ENCODE measurements around the gene CSF1. TPM values are rescaled to one million over a fixed set of nuclear protein-coding genes. Genes with fewer than 3 reads are reported as not detected.

Gene CSF1
- total RNA-seq, 1 donor, result 53.9 TPM

GRCh38 chr1:109974191-109974590, 63.5 kb downstream of the CSF1 start:
- no peak overlapping the region for H3K27ac ChIP-seq (ENCODE audit: low read depth, low read length)
- no peak for TF ChIP-seq CTCF (IDR thresholded peaks at IDR 0.05; ENCODE audit: extremely low read depth, low read depth, low read length)
- H4K20me1 ChIP-seq (ENCODE audit: insufficient read depth, low read length), result no peaks in the 10 kb centered on the region
- no peak for DNase-seq (ENCODE audit: insufficient read length, low spot score, missing footprints)
- no peak overlapping the region for H3K4me2 ChIP-seq (ENCODE audit: insufficient read depth, low read length)
- no peak overlapping the region for H3K4me3 ChIP-seq (ENCODE audit: insufficient read depth, low read length)
- H2AFZ ChIP-seq (ENCODE audit: low read length), result no peak overlapping the region
- no peaks in the 10 kb centered on the region for H3K79me2 ChIP-seq (ENCODE audit: insufficient read depth, low read length)
- H3K9me3 ChIP-seq (ENCODE audit: low read depth, low read length), result no peaks in the 10 kb centered on the region
- H3K27me3 ChIP-seq (ENCODE audit: insufficient read depth, low read length), result no peaks in the 10 kb centered on the region
- H3K4me1 ChIP-seq (ENCODE audit: insufficient read depth, low read length), result peaks cover 20% of the 10 kb centered on the region
- H3K36me3 ChIP-seq (ENCODE audit: insufficient read depth, low read length), result no peaks in the 10 kb centered on the region

- no peaks in the 10 kb centered on the region for H3K27me3 ChIP-seq (ENCODE audit: insufficient read depth, low read length)
- no peaks in the 10 kb centered on the region for H3K79me2 ChIP-seq (ENCODE audit: insufficient read depth, low read length)
- H3K4me1 ChIP-seq (ENCODE audit: insufficient read depth, low read length), result peaks cover 29% of the 10 kb centered on the region
- no peaks in the 10 kb centered on the region for H3K9me3 ChIP-seq (ENCODE audit: low read depth, low read length)
- H2AFZ ChIP-seq (ENCODE audit: low read length), result no peak overlapping the region
- no peak overlapping the region for H3K4me3 ChIP-seq (ENCODE audit: insufficient read depth, low read length)
- no peaks in the 10 kb centered on the region for H3K36me3 ChIP-seq (ENCODE audit: insufficient read depth, low read length)
- TF ChIP-seq CTCF (IDR thresholded peaks at IDR 0.05; ENCODE audit: extremely low read depth, low read depth, low read length), result no peak
- no peaks in the 10 kb centered on the region for H4K20me1 ChIP-seq (ENCODE audit: insufficient read depth, low read length)
- peak; percentile 88 for DNase-seq (ENCODE audit: insufficient read length, low spot score, missing footprints)
- peak overlapping the region; percentile 20 for H3K27ac ChIP-seq (ENCODE audit: low read depth, low read length)
- no peak overlapping the region for H3K4me2 ChIP-seq (ENCODE audit: insufficient read depth, low read length)
These were observed 65.1 kb downstream of the CSF1 start for GRCh38 chr1:109975718-109976117.

GRCh38 chr1:109976762-109977161, 66.1 kb downstream of the CSF1 start:
- no peak overlapping the region for H3K27ac ChIP-seq (ENCODE audit: low read depth, low read length)

GRCh38 chr1:109977225-109977624, 66.6 kb downstream of the CSF1 start:
- no peak overlapping the region for H3K4me2 ChIP-seq (ENCODE audit: insufficient read depth, low read length)
- no peaks in the 10 kb centered on the region for H3K27me3 ChIP-seq (ENCODE audit: insufficient read depth, low read length)
- H2AFZ ChIP-seq (ENCODE audit: low read length), result no peak overlapping the region
- no peaks in the 10 kb centered on the region for H3K36me3 ChIP-seq (ENCODE audit: insufficient read depth, low read length)
- H3K4me1 ChIP-seq (ENCODE audit: insufficient read depth, low read length), result peaks cover 29% of the 10 kb centered on the region
- no peak overlapping the region for H3K4me3 ChIP-seq (ENCODE audit: insufficient read depth, low read length)
- no peaks in the 10 kb centered on the region for H3K9me3 ChIP-seq (ENCODE audit: low read depth, low read length)
- no peak for DNase-seq (ENCODE audit: insufficient read length, low spot score, missing footprints)
- no peaks in the 10 kb centered on the region for H3K79me2 ChIP-seq (ENCODE audit: insufficient read depth, low read length)
- H3K27ac ChIP-seq (ENCODE audit: low read depth, low read length), result no peak overlapping the region
- H4K20me1 ChIP-seq (ENCODE audit: insufficient read depth, low read length), result no peaks in the 10 kb centered on the region
- TF ChIP-seq CTCF (IDR thresholded peaks at IDR 0.05; ENCODE audit: extremely low read depth, low read depth, low read length), result no peak

More at GRCh38 chr1:109976762-109977161, 66.1 kb downstream of the CSF1 start:
- no peak overlapping the region for H2AFZ ChIP-seq (ENCODE audit: low read length)
- no peak overlapping the region for H3K4me3 ChIP-seq (ENCODE audit: insufficient read depth, low read length)
- peaks cover 29% of the 10 kb centered on the region for H3K4me1 ChIP-seq (ENCODE audit: insufficient read depth, low read length)
- DNase-seq (ENCODE audit: insufficient read length, low spot score, missing footprints), result no peak
- no peak overlapping the region for H3K4me2 ChIP-seq (ENCODE audit: insufficient read depth, low read length)
- TF ChIP-seq CTCF (IDR thresholded peaks at IDR 0.05; ENCODE audit: extremely low read depth, low read depth, low read length), result no peak
- H3K79me2 ChIP-seq (ENCODE audit: insufficient read depth, low read length), result no peaks in the 10 kb centered on the region
- no peaks in the 10 kb centered on the region for H3K9me3 ChIP-seq (ENCODE audit: low read depth, low read length)
- no peaks in the 10 kb centered on the region for H3K27me3 ChIP-seq (ENCODE audit: insufficient read depth, low read length)
- H3K36me3 ChIP-seq (ENCODE audit: insufficient read depth, low read length), result no peaks in the 10 kb centered on the region
- H4K20me1 ChIP-seq (ENCODE audit: insufficient read depth, low read length), result no peaks in the 10 kb centered on the region

All from osteoblast (primary cell).